HepG2 (cell line): ENCODE data around the gene PPP4C. TPM values are rescaled to one million over a fixed set of nuclear protein-coding genes. Genes with fewer than 3 reads are reported as not detected.

ENCODE experiments used
- FOSL2 ChIP-seq: sonication (generic); formaldehyde crosslinking; IDR thresholded peaks from 2 replicates; pipeline ENCODE4 v1.4.0; 2020; ENCODE audit warnings: missing genetic modification reagents
- TBL1XR1 ChIP-seq: fragments of 150-350 bp; IDR thresholded peaks from 2 replicates; pipeline ENCODE4 v1.6.1; 2014; ENCODE audit warnings: borderline replicate concordance, low read length; ENCODE audit not compliant: partially characterized antibody
- TBX2 ChIP-seq: sonication (generic); formaldehyde crosslinking; IDR thresholded peaks from 2 replicates; pipeline ENCODE4 v1.5.0; 2020; ENCODE audit warnings: missing genetic modification reagents, mild to moderate bottlenecking, borderline replicate concordance
- ZMAT3 ChIP-seq: sonication (generic); formaldehyde crosslinking; conservative IDR thresholded peaks from 2 replicates; pipeline ENCODE4 v1.7.0; 2021; ENCODE audit warnings: missing genetic modification reagents
- ZNF12 ChIP-seq: sonication (generic); formaldehyde crosslinking; IDR thresholded peaks from 2 replicates; pipeline ENCODE4 v1.5.0; 2020; ENCODE audit warnings: missing genetic modification reagents
- ZNF205 ChIP-seq: IDR thresholded peaks from 2 replicates; pipeline ENCODE4 v1.6.1; 2018; ENCODE audit warnings: missing biosample characterization, missing genetic modification reagents
- ZNF629 ChIP-seq: sonication (generic); formaldehyde crosslinking; conservative IDR thresholded peaks from 2 replicates; pipeline ENCODE4 v1.5.0; 2020; ENCODE audit warnings: missing genetic modification reagents
- ZNF709 ChIP-seq: sonication (generic); formaldehyde crosslinking; IDR thresholded peaks from 2 replicates; pipeline ENCODE4 v1.5.0; 2020; ENCODE audit warnings: mild to moderate bottlenecking, missing genetic modification reagents
- ZSCAN20 ChIP-seq: sonication (generic); formaldehyde crosslinking; IDR thresholded peaks from 2 replicates; pipeline ENCODE4 v1.4.0; 2020; ENCODE audit warnings: missing genetic modification reagents, mild to moderate bottlenecking, borderline replicate concordance
- polyA plus RNA-seq, 8 experiments: library from polyadenylated mRNA; depleted of rRNA in 3 of 8; stranded (reverse) in 7 of 8; unstranded in 1 of 8; fragments of >200 nt; fragmentation: Illumina TruSeq in 4 of 8; extraction: Trizol in 4 of 8; gene quantifications; 2 replicates each; pipeline versions ENCODE4 v1.2.1 to v1.2.3, GENCODE V29; 2011 to 2016; ENCODE audit warnings: low read depth in 4 of 8, missing spikeins in 1 of 8, mixed read lengths in 1 of 8; ENCODE audit not compliant: insufficient read depth in 1 of 8
- total RNA-seq, 5 experiments: library from RNA; depleted of rRNA; stranded (reverse); fragments of >200 nt; fragmentation: Illumina TruSeq; extraction: Trizol; gene quantifications; 2 replicates each; pipeline ENCODE4 v1.2.3, GENCODE V29; 2016; ENCODE audit warnings: low read depth in 1 of 5
- TF ChIP-seq, protein P1 (sequence below): IDR thresholded peaks from 2 replicates; pipeline ENCODE4 v1.6.1; 2012; ENCODE audit warnings: low read length, improper control_type of control experiment
- TF ChIP-seq, protein P2 (sequence below), 2 experiments: sonication (generic) in 1 of 2; formaldehyde crosslinking in 1 of 2; IDR thresholded peaks; 2 replicates each; pipeline versions ENCODE4 v1.6.1 to v1.9.0; 2014 to 2022; ENCODE audit warnings: antibody characterized with exemption in 1 of 2, borderline replicate concordance in 1 of 2, inconsistent platforms in 1 of 2, low read depth in 1 of 2, missing genetic modification reagents in 1 of 2
- TF ChIP-seq, protein P3 (sequence below): sonication (generic); IDR thresholded peaks from 2 replicates; pipeline ENCODE4 v1.6.1; 2016; ENCODE audit warnings: low read depth, borderline replicate concordance
- TF ChIP-seq, protein P4 (sequence below): sonication (generic); formaldehyde crosslinking; IDR thresholded peaks from 2 replicates; pipeline ENCODE4 v1.5.1; 2020; ENCODE audit warnings: mild to moderate bottlenecking, missing genetic modification reagents

PPP4C gene
- total and polyA plus RNA-seq, 2 of the 13 experiments (the other 11 are each of a cell fraction or from before 2014, with no cell fraction given), result 176 to 220 TPM

DNA sequence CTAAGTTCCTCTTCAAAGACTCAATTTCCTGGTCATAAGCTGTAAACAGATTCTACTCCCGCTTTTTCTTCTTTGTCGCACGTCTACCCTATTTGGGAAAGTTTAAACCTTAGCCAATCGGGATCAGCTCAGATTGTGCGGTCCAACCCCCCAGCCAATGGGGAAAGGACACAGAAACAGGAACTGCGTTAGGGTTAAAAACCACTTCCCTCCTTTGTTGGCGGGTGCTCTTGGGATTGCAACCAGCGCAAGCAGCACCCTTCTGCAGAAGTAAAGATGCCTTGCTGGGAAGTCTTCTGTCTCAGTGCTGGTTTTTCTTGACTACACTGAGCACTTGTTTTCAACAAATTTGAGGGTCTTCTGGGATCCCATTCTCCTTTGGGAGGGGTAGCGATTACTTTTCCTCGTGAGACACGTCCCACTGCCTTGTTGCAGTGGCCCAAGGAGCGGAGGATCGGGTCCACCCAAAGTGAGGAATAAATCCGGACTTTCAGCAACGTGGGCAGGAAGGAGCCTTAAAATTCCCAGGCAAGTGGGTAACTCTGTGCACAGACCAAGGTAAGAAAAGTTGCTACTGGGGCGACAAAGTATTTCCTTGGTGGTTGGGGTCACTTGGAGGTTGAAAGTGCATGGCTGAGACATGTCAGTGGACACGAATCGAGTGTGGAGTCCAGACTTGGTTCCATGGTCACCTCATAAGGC, 21.2 kb downstream of the PPP4C start (continued):
- TF ChIP-seq, protein P1, sequence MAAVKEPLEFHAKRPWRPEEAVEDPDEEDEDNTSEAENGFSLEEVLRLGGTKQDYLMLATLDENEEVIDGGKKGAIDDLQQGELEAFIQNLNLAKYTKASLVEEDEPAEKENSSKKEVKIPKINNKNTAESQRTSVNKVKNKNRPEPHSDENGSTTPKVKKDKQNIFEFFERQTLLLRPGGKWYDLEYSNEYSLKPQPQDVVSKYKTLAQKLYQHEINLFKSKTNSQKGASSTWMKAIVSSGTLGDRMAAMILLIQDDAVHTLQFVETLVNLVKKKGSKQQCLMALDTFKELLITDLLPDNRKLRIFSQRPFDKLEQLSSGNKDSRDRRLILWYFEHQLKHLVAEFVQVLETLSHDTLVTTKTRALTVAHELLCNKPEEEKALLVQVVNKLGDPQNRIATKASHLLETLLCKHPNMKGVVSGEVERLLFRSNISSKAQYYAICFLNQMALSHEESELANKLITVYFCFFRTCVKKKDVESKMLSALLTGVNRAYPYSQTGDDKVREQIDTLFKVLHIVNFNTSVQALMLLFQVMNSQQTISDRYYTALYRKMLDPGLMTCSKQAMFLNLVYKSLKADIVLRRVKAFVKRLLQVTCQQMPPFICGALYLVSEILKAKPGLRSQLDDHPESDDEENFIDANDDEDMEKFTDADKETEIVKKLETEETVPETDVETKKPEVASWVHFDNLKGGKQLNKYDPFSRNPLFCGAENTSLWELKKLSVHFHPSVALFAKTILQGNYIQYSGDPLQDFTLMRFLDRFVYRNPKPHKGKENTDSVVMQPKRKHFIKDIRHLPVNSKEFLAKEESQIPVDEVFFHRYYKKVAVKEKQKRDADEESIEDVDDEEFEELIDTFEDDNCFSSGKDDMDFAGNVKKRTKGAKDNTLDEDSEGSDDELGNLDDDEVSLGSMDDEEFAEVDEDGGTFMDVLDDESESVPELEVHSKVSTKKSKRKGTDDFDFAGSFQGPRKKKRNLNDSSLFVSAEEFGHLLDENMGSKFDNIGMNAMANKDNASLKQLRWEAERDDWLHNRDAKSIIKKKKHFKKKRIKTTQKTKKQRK, result no peak
- TF ChIP-seq ZNF629 (no peak), ZNF709 (no peak), FOSL2 (no peak), ZSCAN20 (CRISPR knock-in tag) (0 out of 2 replicates have a peak, but pooled peaks have one; percentile 6), TBX2 (CRISPR knock-in tag) (no peak), ZNF12 (no peak), ZMAT3 (CRISPR knock-in tag) (no peak), TBL1XR1 (no peak), ZNF205 (CRISPR knock-in tag) (no peak)
- TF ChIP-seq, protein P2, sequence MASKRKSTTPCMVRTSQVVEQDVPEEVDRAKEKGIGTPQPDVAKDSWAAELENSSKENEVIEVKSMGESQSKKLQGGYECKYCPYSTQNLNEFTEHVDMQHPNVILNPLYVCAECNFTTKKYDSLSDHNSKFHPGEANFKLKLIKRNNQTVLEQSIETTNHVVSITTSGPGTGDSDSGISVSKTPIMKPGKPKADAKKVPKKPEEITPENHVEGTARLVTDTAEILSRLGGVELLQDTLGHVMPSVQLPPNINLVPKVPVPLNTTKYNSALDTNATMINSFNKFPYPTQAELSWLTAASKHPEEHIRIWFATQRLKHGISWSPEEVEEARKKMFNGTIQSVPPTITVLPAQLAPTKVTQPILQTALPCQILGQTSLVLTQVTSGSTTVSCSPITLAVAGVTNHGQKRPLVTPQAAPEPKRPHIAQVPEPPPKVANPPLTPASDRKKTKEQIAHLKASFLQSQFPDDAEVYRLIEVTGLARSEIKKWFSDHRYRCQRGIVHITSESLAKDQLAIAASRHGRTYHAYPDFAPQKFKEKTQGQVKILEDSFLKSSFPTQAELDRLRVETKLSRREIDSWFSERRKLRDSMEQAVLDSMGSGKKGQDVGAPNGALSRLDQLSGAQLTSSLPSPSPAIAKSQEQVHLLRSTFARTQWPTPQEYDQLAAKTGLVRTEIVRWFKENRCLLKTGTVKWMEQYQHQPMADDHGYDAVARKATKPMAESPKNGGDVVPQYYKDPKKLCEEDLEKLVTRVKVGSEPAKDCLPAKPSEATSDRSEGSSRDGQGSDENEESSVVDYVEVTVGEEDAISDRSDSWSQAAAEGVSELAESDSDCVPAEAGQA (IDR thresholded peaks at IDR 0.05; ENCODE audit: low read depth), result no peak
- TF ChIP-seq, protein P2 (CRISPR knock-in tag; IDR thresholded peaks at IDR 0.05; ENCODE audit: borderline replicate concordance), result no peak
- TF ChIP-seq, protein P3, sequence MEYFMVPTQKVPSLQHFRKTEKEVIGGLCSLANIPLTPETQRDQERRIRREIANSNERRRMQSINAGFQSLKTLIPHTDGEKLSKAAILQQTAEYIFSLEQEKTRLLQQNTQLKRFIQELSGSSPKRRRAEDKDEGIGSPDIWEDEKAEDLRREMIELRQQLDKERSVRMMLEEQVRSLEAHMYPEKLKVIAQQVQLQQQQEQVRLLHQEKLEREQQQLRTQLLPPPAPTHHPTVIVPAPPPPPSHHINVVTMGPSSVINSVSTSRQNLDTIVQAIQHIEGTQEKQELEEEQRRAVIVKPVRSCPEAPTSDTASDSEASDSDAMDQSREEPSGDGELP, result no peak
- TF ChIP-seq, protein P4, sequence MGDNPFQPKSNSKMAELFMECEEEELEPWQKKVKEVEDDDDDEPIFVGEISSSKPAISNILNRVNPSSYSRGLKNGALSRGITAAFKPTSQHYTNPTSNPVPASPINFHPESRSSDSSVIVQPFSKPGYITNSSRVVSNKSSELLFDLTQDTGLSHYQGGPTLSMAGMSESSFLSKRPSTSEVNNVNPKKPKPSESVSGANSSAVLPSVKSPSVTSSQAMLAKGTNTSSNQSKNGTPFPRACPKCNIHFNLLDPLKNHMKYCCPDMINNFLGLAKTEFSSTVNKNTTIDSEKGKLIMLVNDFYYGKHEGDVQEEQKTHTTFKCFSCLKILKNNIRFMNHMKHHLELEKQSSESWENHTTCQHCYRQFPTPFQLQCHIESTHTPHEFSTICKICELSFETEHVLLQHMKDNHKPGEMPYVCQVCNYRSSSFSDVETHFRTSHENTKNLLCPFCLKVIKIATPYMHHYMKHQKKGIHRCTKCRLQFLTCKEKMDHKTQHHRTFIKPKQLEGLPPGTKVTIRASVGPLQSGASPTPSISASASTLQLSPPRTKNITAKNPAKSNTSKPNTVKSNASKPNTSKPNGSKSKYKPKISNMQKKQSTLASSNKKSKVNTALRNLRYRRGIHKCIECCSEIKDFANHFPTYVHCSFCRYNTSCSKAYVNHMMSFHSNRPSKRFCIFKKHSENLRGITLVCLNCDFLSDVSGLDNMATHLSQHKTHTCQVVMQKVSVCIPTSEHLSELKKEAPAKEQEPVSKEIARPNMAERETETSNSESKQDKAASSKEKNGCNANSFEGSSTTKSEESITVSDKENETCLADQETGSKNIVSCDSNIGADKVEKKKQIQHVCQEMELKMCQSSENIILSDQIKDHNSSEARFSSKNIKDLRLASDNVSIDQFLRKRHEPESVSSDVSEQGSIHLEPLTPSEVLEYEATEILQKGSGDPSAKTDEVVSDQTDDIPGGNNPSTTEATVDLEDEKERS (CRISPR knock-in tag), result peak; percentile 92; the same call in 1 of the 2 replicates
